GM10266 (cell line): ENCODE measurements around the gene PHF21B.

ENCODE experiments used
- DNase-seq: peaks from one replicate; pipeline ENCODE4 v3.0.0; 2012; ENCODE audit errors: extremely low spot score
- CTCF ChIP-seq: IDR thresholded peaks from 2 replicates; pipeline ENCODE4 v1.5.1; 2012; ENCODE audit warnings: mild to moderate bottlenecking, low read depth; ENCODE audit not compliant: control insufficient read depth, insufficient read depth; ENCODE audit errors: missing control alignments

Gene PHF21B

GRCh38 chr22:45019861-45020655 is 10.3 kb upstream of the PHF21B start:
- TF ChIP-seq CTCF = no peak
- DNase-seq = no peak

- no peak for DNase-seq
- no peak for TF ChIP-seq CTCF
Observed at GRCh38 chr22:45014654-45015053, 4.8 kb upstream of the PHF21B start.

- TF ChIP-seq CTCF = no peak
- DNase-seq = no peak
Observed at GRCh38 chr22:45013138-45013537, 3.3 kb upstream of the PHF21B start.

DNA sequence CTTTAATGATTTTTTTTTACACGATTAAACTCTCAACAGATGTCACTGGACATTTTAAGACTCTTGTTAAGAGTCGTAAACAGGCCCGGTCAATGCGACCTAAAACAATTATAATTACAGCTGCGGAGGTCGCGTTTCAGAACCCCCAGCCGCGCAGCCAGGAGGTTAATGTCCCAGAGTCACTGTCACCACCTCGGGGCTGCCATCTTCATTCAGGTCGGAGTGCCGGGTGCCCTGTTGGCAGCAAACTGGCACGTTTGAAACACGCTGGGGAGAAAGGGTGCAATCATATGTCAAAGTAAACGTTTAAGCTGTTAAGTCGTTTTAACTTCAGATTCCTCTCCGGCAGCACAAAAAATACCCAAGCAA is 711 bp upstream of the PHF21B start:
- no peak for TF ChIP-seq CTCF
- no peak for DNase-seq

- peak; percentile 67 for DNase-seq
- TF ChIP-seq CTCF = no peak
Observed at GRCh38 chr22:45008751-45009605, 827 bp downstream of the PHF21B start.

- peak; percentile 48 for DNase-seq
- no peak for TF ChIP-seq CTCF
Observed at GRCh38 chr22:45008186-45008681, 1.6 kb downstream of the PHF21B start.
